SK-N-MC (cell line): Measurements from ENCODE around the gene ESPN.
"Not testable (repeated sequence)": the region's sequence is repeated elsewhere in the genome, so short reads cannot be mapped to it uniquely, and the experiment has no call there.

Experiments used
- EZH2 ChIP-seq: fragments of 200-600 bp; sonication (generic); IDR thresholded peaks from one replicate; pipeline ENCODE4 v1.6.1; 2017; ENCODE audit warnings: antibody characterized with exemption
- POLR2AphosphoS5 ChIP-seq: IDR thresholded peaks from 2 replicates; pipeline ENCODE4 v1.6.1; 2012; ENCODE audit warnings: mild to moderate bottlenecking, low read depth, low read length, borderline replicate concordance

DNA sequence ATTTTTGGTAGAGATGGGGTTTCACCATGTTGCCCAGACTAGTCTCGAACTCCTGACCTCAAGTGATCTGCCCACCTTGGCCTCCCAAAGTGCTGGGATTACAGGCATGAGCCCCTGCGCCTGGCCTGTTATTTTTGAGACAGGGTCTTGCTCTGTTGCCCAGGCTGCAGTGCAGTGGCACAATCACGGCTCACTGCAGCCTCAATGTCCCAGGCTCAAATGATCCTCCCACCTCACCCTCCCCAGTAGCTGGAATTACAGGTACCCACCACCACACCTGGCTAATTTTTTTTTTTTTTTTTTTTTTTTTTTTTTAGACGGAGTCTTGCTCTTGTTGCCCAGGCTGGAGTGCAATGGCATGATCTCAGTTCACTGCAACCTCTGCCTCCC lies 69.3 kb downstream of the ESPN start:
- TF ChIP-seq POLR2AphosphoS5, EZH2: not testable (repeated sequence)
